SK-N-SH (cell line): Measurements from ENCODE around the gene AREG. TPM values are rescaled to one million over a fixed set of nuclear protein-coding genes. Genes with fewer than 3 reads are reported as not detected.

Experiments
- CTCF ChIA-PET: fragments of 300-600, 350-600 bp; formaldehyde crosslinking; extraction: SDS; loops from one replicate; lab custom pipeline; 2021; lab: Yijun Ruan, JAX
- POLR2A ChIA-PET: fragments of 350-600 bp; sonication (Branson Sonifier 250); formaldehyde crosslinking; extraction: SDS; loops from one replicate; lab custom pipeline; 2020; ENCODE audit warnings: antibody characterized with exemption, inconsistent platforms; lab: Yijun Ruan, JAX
- DNase-seq: peaks from one replicate; pipeline ENCODE4 v3.0.0; 2012
- H2AFZ ChIP-seq: fragments of 200-600 bp; sonication (generic); 2 replicates; pipeline ENCODE4 v1.8.1; 2016; ENCODE audit warnings: antibody characterized with exemption, mild to moderate bottlenecking, low read depth
- H3F3A ChIP-seq: fragments of 200-600 bp; sonication (generic); replicated peaks from 2 replicates; pipeline ENCODE3; 2016; ENCODE audit warnings: antibody characterized with exemption, mild to moderate bottlenecking; ENCODE audit not compliant: insufficient read depth
- H3K27ac ChIP-seq, 2 experiments: fragments of 200-500 bp in 1 of 2; fragments of 200-600 bp in 1 of 2; sonication (Bioruptor generic) in 1 of 2; sonication (generic), shearing (Covaris generic) in 1 of 2; 2 replicates each; pipeline versions ENCODE4 v1.5.1 to v1.6.1; 2014 to 2016; ENCODE audit warnings: low read depth in 2 of 2, inconsistent platforms in 1 of 2, low read length in 1 of 2, mild to moderate bottlenecking in 1 of 2, mixed read lengths in 1 of 2
- H3K27me3 ChIP-seq: fragments of 200-600 bp; sonication (generic), shearing (Covaris generic); 2 replicates; pipeline ENCODE4 v1.6.1; 2016; ENCODE audit warnings: mixed run types; ENCODE audit not compliant: insufficient read depth
- H3K36me3 ChIP-seq, 2 experiments: fragments of 200-500 bp in 1 of 2; fragments of 200-600 bp in 1 of 2; sonication (Bioruptor generic) in 1 of 2; sonication (generic) in 1 of 2; replicated peaks in 1 of 2; 2 replicates each; pipeline versions ENCODE3 to v1.5.1; 2014 to 2016; ENCODE audit warnings: low read length in 1 of 2, mild to moderate bottlenecking in 1 of 2; ENCODE audit not compliant: insufficient read depth in 2 of 2, control insufficient read depth in 1 of 2
- H3K4me1 ChIP-seq, 2 experiments: fragments of 200-500 bp in 1 of 2; fragments of 200-600 bp in 1 of 2; sonication (Bioruptor generic) in 1 of 2; sonication (generic), shearing (Covaris generic) in 1 of 2; 2 replicates each; pipeline versions ENCODE4 v1.5.1 to v1.6.1; 2014 to 2016; ENCODE audit warnings: low read depth in 1 of 2, low read length in 1 of 2, mixed run types in 1 of 2; ENCODE audit not compliant: insufficient read depth in 2 of 2, control insufficient read depth in 1 of 2
- H3K4me2 ChIP-seq: fragments of 200-600 bp; sonication (generic), shearing (Covaris generic); 2 replicates; pipeline ENCODE4 v1.6.1; 2017; ENCODE audit warnings: mixed run types
- H3K4me3 ChIP-seq, 2 experiments: fragments of 200-500 bp in 1 of 2; fragments of 200-600 bp in 1 of 2; sonication (Bioruptor generic) in 1 of 2; sonication (generic), shearing (Covaris generic) in 1 of 2; 2 replicates each; pipeline versions ENCODE4 v1.5.1 to v1.8.1; 2014 to 2016; ENCODE audit warnings: low read depth in 2 of 2, inconsistent platforms in 1 of 2, low read length in 1 of 2, mild to moderate bottlenecking in 1 of 2, mixed read lengths in 1 of 2, moderate library complexity in 1 of 2
- H3K79me2 ChIP-seq: fragments of 200-600 bp; sonication (generic); 2 replicates; pipeline ENCODE4 v1.8.1; 2017; ENCODE audit warnings: mild to moderate bottlenecking; ENCODE audit not compliant: insufficient read depth
- H3K9ac ChIP-seq: fragments of 200-600 bp; sonication (generic); 2 replicates; pipeline ENCODE4 v1.6.1; 2017; ENCODE audit warnings: mixed run types
- H3K9me2 ChIP-seq: fragments of 200-600 bp; sonication (generic); 2 replicates; pipeline ENCODE4 v1.6.1; 2017; ENCODE audit warnings: mixed run types
- H3K9me3 ChIP-seq: fragments of 200-600 bp; sonication (generic); 2 replicates; pipeline ENCODE4 v1.6.1; 2017; ENCODE audit warnings: mixed run types, mild to moderate bottlenecking, moderate library complexity
- H4K20me1 ChIP-seq: fragments of 200-600 bp; sonication (generic); 2 replicates; pipeline ENCODE4 v1.6.1; 2017; ENCODE audit warnings: mild to moderate bottlenecking, mixed run types; ENCODE audit not compliant: insufficient read depth
- CTCF ChIP-seq: fragments of 200-600 bp; sonication (generic); IDR thresholded peaks from 2 replicates; pipeline ENCODE4 v1.6.1; 2017; ENCODE audit warnings: antibody characterized with exemption, mild to moderate bottlenecking, moderate library complexity
- EP300 ChIP-seq, 2 experiments: IDR thresholded peaks; 2 replicates each; pipeline versions ENCODE4 v1.4.0 to v1.6.1; 2012; ENCODE audit warnings: borderline replicate concordance in 1 of 2, low read depth in 1 of 2, low read length in 1 of 2
- EZH2phosphoT487 ChIP-seq: fragments of 200-600 bp; sonication (generic); IDR thresholded peaks from 2 replicates; pipeline ENCODE4 v1.6.1; 2017; ENCODE audit warnings: low read depth, mixed run types, mild to moderate bottlenecking, antibody characterized with exemption, moderate library complexity, borderline replicate concordance
- FOSL2 ChIP-seq: IDR thresholded peaks from 2 replicates; pipeline ENCODE4 v1.4.0; 2012; ENCODE audit warnings: low read depth, mild to moderate bottlenecking, moderate library complexity, borderline replicate concordance
- GATA2 ChIP-seq: sonication (generic); formaldehyde crosslinking; IDR thresholded peaks from 2 replicates; pipeline ENCODE4 v1.5.0; 2020; ENCODE audit warnings: mild to moderate bottlenecking, missing genetic modification reagents
- IRF3 ChIP-seq: fragments of 150-350 bp; IDR thresholded peaks from 2 replicates; pipeline ENCODE4 v1.6.1; 2016; ENCODE audit warnings: mild to moderate bottlenecking, low read depth, low read length
- MAX ChIP-seq: IDR thresholded peaks from 2 replicates; pipeline ENCODE4 v1.4.0; 2012; ENCODE audit warnings: low read depth
- MEF2A ChIP-seq: IDR thresholded peaks from 2 replicates; pipeline ENCODE4 v1.4.0; 2012; ENCODE audit warnings: low read depth, borderline replicate concordance
- POLR2AphosphoS5 ChIP-seq: IDR thresholded peaks from 2 replicates; pipeline ENCODE4 v1.6.1; 2012; ENCODE audit warnings: low read depth, low read length
- RFX5 ChIP-seq: IDR thresholded peaks from 2 replicates; pipeline ENCODE4 v1.6.1; 2012; ENCODE audit warnings: mild to moderate bottlenecking, improper control_type of control experiment, low read length
- SMC3 ChIP-seq: IDR thresholded peaks from 2 replicates; pipeline ENCODE4 v1.6.1; 2012; ENCODE audit warnings: low read depth, low read length, improper control_type of control experiment
- TCF12 ChIP-seq: IDR thresholded peaks from 2 replicates; pipeline ENCODE4 v1.4.0; 2012
- USF2 ChIP-seq: fragments of 150-350 bp; IDR thresholded peaks from 2 replicates; pipeline ENCODE4 v1.6.1; 2017; ENCODE audit warnings: antibody characterized with exemption, low read length, low read depth, borderline replicate concordance
- ZBTB33 ChIP-seq: IDR thresholded peaks from 2 replicates; pipeline ENCODE4 v1.4.0; 2012; ENCODE audit warnings: low read depth, borderline replicate concordance
- WGBS: methylation state at CpG from one replicate; pipeline ENCODE4 v1.1.6; 2017; ENCODE audit warnings: low lambda C conversion rate; 5-methylcytosine and 5-hydroxymethylcytosine counted together
- polyA plus RNA-seq, 3 experiments: library from polyadenylated mRNA; depleted of rRNA; stranded (reverse); fragments of >200 nt; gene quantifications; 2 replicates each; pipeline ENCODE4 v1.2.3, GENCODE V29; 2012

The AREG gene
- polyA plus RNA-seq, 1 of the 3 experiments (the other 2 are of a cell fraction): not detected

- TF ChIP-seq IRF3: no peak
- no peak for TF ChIP-seq USF2
- TF ChIP-seq TCF12: no peak
- no peak for TF ChIP-seq RFX5
- no peak for TF ChIP-seq FOSL2
- TF ChIP-seq, all 33 proteins: peak for 0
Measured at GRCh38 chr4:74438661-74439060, 6.3 kb upstream of the AREG start (continued).

GRCh38 chr4:74439952-74440351, 5.0 kb upstream of the AREG start:
- DNase-seq: no peak
- no peak overlapping the region; a peak in 1 of 4 replicates for H3K4me3 ChIP-seq
- H3K9me2 ChIP-seq: no peaks in the 10 kb centered on the region
- no peaks in the 10 kb centered on the region for H3K9me3 ChIP-seq
- peak overlapping the region; percentile 25; the same call in 1 of the 2 replicates for H2AFZ ChIP-seq
- H3K9ac ChIP-seq: no peak overlapping the region
- POLR2A ChIA-PET: no interaction called here
- H3K4me2 ChIP-seq: 0 out of 2 replicates have a peak overlapping the region, but pooled peaks have one; percentile 3
- CTCF ChIA-PET: no interaction called here
- H3K4me1 ChIP-seq: no peaks in the 10 kb centered on the region
- H3K27ac ChIP-seq: no peak overlapping the region
- H3K27me3 ChIP-seq: peaks cover 7% of the 10 kb centered on the region; the same call in 1 of the 2 replicates
- no peaks in the 10 kb centered on the region for H3K79me2 ChIP-seq
- H3F3A ChIP-seq: no peaks in the 10 kb centered on the region
- H4K20me1 ChIP-seq: no peaks in the 10 kb centered on the region
- TF ChIP-seq MAX (no peak), MEF2A (no peak), EZH2phosphoT487 (no peak), USF2 (no peak), GATA2 (CRISPR knock-in tag) (no peak), POLR2AphosphoS5 (no peak), SMC3 (no peak), EP300 (IDR thresholded peaks at IDR 0.05; ENCODE audit: borderline replicate concordance in 1 of 2, low read depth in 1 of 2, low read length in 1 of 2) (no peak), ZBTB33 (no peak), CTCF (no peak)
- 26% methylated on average over 7 of the region's 7 CpGs for WGBS
- no peaks in the 10 kb centered on the region for H3K36me3 ChIP-seq
